Stimulated activated CD4-positive, alpha-beta T cell treated with anti-CD3 and anti-CD28 coated beads, Interleukin-1b, Interleukin-23, amount 100 ng/mL, for 4 hours (primary cell): ENCODE data around the gene COPRS.

Experiments used
- DNase-seq, 2 donors: peaks; one replicate each; pipeline ENCODE4 v3.0.0-alpha.2; 2020; ENCODE audit warnings: low read depth in 2 of 2

The COPRS gene

DNA sequence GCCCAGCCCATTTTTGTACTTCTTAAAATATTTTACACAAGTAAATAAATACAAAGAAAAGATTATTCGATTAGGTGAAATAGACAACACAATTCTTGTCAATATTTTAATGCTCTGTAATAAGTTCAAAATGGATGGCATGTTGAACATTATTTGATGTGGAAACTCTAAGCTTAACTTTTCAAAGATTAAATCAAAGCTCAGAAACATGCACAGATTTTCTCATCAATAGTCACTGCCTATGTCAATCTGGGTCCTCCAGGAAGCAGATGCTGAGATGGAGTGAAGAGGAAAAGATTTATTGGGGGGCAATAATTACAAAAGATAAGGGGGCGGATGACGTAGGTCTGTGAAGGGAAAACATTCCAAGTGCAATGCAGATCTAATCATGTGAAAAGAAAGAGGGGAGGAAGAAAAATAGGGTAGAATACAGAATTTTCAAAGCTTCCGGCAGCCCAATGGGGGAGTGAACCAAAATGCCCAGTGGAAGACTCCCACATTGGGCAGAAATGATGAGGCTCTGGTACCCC lies 50.5 kb downstream of the COPRS start:
- DNase-seq, result no peak

DNA sequence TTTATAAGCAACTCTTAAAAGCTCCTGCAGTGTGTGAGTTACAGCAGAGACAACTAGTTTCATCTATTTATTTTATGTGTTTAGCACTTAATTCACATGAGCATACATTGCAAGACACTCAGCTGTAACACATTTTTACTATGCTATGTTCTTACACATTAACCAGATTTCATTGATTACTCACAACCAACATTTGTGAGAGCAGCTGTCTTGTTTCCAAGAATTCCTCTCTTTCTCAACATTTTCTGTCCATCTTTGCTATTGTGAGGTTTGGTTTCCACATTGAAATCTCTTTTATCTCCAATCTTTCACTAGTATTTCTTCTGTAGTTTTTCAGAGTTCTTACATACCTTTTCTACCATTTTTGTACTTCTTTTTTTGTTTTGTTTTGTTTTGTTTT lies 51.2 kb downstream of the COPRS start:
- no peak for DNase-seq

DNA sequence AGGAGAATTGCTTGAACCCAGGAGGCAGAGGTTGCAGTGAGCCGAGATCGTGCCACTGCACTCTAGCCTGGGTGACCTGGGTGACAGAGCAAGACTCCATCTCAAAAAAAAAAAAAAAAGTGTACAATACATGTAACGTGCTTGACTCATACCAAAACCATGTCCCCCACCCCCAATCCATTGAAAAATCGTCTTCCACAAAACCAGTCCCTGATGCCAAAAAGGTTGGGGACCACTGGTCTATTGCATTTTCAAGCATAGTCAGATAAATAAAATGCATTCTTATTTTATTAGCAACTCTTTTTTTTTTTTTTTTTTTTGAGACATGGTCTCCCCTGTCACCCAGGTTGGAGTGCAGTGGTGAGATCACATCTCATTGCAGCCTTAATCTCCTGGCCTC lies 52.1 kb downstream of the COPRS start:
- no peak for DNase-seq

DNA sequence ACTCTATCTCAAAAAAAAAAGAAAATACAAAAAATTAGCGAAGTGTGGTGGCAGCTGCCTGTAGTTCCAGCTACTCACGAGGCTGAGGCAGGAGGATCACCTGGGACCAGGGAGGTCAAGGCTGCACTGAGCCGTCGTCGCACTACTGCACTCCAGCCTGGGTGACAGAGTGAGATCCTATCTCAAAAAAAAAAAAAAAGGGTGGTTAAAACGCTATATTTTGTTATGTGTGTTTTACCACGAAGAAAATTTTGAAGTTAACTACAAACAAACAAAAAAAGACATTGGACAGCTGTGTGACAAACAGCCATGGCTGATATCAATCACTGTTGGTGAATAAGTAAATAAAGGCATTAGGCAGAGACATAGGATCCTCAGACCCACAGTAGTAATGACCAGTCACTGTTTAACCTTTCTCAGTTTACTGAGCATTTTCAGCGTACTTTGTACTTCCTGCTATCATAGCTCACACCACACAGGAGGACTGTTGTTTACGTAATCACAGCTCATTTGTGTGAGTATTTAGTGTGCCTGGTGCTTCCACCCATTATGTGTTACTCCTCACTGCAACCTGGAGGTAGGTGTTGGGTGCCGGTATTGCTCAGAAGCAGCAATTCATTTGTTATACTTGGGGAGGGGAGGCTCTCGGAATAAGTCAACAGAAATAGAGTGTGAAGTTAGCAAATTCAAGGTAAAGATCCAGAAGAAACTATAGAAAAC lies 55.4 kb downstream of the COPRS start:
- DNase-seq, result no peak

DNA sequence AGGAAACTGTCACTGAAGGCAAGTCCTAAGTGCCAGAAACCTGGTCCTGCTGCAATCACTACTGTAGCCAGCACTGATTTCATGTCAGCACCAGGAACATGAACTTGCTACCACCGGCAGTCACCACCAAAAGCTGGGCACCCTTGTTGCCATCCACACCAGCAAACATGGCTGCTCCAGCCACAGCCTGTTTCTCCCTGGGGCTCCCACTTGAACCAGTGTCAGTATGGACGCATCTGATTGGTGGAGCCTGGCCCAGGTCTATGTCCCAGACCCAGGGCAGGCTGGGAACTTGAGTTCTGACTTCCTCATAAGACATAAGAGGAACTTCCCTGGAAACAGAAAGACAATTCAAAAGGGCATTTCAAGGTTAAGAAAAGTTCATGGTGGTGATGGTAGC lies 56.5 kb downstream of the COPRS start:
- no peak for DNase-seq
